LNCaP clone FGC (cell line): ENCODE data around the gene SLC49A4.

Source experiments
- DNase-seq: peaks from one replicate; pipeline ENCODE4 v3.0.0-alpha.2; 2011; ENCODE audit warnings: low read depth
- H3K4me3 ChIP-seq: 2 replicates; pipeline ENCODE4 v1.5.1; 2011; ENCODE audit warnings: mild to moderate bottlenecking, low read depth, low read length, control low read depth
- CTCF ChIP-seq: IDR thresholded peaks from 2 replicates; pipeline ENCODE4 v1.5.1; 2012; ENCODE audit warnings: mild to moderate bottlenecking; ENCODE audit not compliant: control insufficient read depth, insufficient read depth; ENCODE audit errors: extremely low read depth

Gene SLC49A4

DNA sequence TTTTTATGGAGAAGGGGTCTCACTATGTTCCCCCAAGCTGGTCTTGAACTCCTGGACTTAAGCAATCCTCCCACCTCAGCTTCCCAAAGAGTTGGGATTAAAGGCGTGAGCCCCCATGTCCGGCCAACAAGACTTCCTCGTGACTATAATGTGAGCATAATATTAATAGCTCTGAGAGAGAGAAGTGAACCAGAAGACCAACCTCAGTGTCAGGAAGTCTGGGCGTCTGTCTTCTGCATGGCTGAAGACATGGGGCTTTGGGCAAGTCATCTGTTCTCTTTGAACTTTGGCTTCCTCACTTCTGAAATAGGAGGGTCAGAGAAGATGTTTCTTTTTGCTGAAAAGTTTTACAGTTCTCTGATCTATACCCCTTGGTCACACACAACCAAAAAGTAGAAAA, 92.1 kb downstream of the SLC49A4 start:
- no peak for TF ChIP-seq CTCF
- no peak overlapping the region for H3K4me3 ChIP-seq
- DNase-seq, result no peak

- DNase-seq, result peak; percentile 33
- H3K4me3 ChIP-seq, result no peak overlapping the region
- no peak for TF ChIP-seq CTCF
Observed at GRCh38 chr3:122890077-122890719, 95.3 kb downstream of the SLC49A4 start.

DNA sequence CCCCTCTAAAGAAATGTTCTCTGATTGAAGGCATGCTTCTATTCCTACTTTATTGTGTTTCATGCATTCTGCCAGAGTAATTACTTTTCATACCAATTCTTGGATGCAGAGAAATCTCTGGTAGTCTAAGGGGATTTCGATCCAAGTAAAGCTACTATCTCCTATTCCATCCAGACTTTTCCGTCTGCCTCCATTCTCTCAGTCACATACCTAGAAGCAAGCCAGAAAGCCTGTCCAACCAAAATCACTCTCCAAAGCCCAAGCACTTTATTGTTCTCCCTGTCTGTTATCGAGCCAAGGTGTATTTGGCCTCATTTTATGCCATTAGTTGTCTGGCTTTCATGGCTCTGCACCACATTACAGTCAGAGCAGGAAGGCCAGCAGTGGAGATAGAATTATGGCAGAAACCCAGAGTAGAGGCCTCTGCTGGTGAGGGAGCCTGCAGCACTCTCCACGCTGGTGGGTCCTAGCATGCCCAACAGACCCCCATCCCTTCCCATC, 95.9 kb downstream of the SLC49A4 start:
- H3K4me3 ChIP-seq, result no peak overlapping the region
- no peak for DNase-seq
- no peak for TF ChIP-seq CTCF

GRCh38 chr3:122892118-122892960, 97.5 kb downstream of the SLC49A4 start:
- DNase-seq, result no peak
- no peak for TF ChIP-seq CTCF

DNA sequence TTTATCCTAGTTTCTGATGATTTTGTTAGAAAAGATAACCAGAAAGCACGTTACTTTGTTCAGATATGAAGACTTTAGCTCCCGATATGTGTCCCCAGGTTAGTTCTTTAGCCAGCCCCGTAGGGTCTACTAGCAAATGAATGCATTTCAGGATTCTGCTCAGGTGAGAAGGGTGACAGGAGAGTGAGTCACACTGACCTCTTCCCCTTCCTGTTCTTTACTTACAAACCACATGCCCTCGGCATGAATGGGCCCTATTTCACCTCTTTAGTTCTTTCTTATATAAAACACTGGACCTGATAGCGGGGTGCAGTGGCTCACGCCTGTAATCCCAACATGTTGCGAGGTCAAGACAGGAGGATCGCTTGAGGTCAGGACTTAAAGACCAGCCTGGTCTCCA, 98.4 kb downstream of the SLC49A4 start:
- no peak for TF ChIP-seq CTCF

More at GRCh38 chr3:122892118-122892960, 97.5 kb downstream of the SLC49A4 start:
- no peak overlapping the region for H3K4me3 ChIP-seq

DNA sequence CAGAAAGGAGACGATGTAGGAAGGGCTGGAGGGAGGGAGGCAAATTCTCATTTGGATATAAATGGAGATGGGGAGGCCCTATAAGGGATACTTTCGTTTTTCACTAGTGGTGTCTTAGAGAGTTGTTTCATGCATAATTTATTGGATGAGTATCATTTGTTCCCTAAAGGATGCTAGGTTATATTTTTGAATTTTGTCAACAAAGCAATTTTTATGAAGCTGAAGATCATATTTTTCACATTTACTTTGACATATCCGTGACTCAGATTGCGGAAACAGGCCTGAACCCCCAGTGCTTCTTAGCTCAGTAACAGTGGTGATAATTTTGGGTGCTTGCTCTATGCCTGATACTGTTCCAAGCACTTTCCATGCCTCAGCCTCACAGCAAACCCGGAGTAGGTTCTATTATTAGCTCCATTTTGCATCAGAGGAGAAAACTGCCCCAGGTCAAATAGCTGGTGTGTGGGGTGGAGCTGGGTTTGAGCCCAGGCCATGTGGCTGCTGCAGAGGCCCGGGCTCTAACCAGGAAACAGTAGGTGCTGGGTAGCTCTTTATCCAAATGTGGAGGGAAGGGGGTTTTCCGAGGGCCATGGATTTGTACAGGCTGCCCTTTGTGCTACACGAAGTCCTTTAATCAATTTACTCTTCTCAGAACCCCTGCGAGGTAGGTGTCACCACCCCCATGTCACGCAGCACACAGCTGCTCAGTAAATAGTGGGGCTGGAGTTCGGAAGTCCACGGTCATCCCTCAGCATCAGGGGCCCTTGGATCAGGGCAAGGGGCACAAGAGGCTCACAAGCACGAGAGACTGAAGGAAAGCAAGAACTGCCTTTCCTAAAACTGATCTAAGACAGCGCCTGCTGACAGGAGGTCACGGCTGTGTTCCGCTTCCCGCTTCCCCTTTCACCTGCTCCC, 99.1 kb downstream of the SLC49A4 start:
- H3K4me3 ChIP-seq, result no peak overlapping the region
- no peak for TF ChIP-seq CTCF

More for the DNA sequence above, 98.4 kb downstream of the SLC49A4 start:
- no peak for DNase-seq
- no peak overlapping the region for H3K4me3 ChIP-seq

More for the DNA sequence above, 99.1 kb downstream of the SLC49A4 start:
- no peak for DNase-seq
